Liver (tissue), 9 donors: ENCODE results near the gene TMIE. TPM values are rescaled to one million over a fixed set of nuclear protein-coding genes. Genes with fewer than 3 reads are reported as not detected.

Experiments used
- DNase-seq: peaks from one replicate; pipeline ENCODE4 v3.0.0-alpha.2; 2017; ENCODE audit warnings: low spot score
- H3K27ac ChIP-seq, 2 donors: one replicate each; pipeline ENCODE4 v1.7.0; 2013; ENCODE audit warnings: inconsistent platforms in 2 of 2, low read length in 2 of 2, control low read depth in 1 of 2, low read depth in 1 of 2, mild to moderate bottlenecking in 1 of 2
- H3K27me3 ChIP-seq, 4 donors: one replicate each; pipeline versions ENCODE4 v1.6.1 to v1.7.0; 2013; ENCODE audit warnings: low read length in 3 of 4, inconsistent platforms in 1 of 4, mild to moderate bottlenecking in 1 of 4, moderate library complexity in 1 of 4; ENCODE audit not compliant: control insufficient read depth in 4 of 4, insufficient read depth in 4 of 4
- H3K36me3 ChIP-seq, 4 donors: one replicate each; pipeline versions ENCODE4 v1.6.1 to v1.7.0; 2013; ENCODE audit warnings: low read length in 3 of 4, mild to moderate bottlenecking in 3 of 4, low read depth in 1 of 4, moderate library complexity in 1 of 4; ENCODE audit not compliant: control insufficient read depth in 4 of 4, insufficient read depth in 3 of 4
- H3K4me1 ChIP-seq, 4 donors: one replicate each; pipeline versions ENCODE4 v1.6.1 to v1.7.0; 2013; ENCODE audit warnings: low read length in 3 of 4, mild to moderate bottlenecking in 3 of 4, moderate library complexity in 1 of 4; ENCODE audit not compliant: control insufficient read depth in 4 of 4, insufficient read depth in 4 of 4
- H3K4me3 ChIP-seq, 3 donors: one replicate each; pipeline versions ENCODE4 v1.6.1 to v1.7.0; 2013; ENCODE audit warnings: low read length in 3 of 3, control low read depth in 1 of 3, low read depth in 1 of 3, mild to moderate bottlenecking in 1 of 3
- H3K9ac ChIP-seq, 2 donors: one replicate each; pipeline ENCODE4 v1.7.0; 2013; ENCODE audit warnings: low read length in 2 of 2, mild to moderate bottlenecking in 2 of 2, moderate library complexity in 2 of 2, control low read depth in 1 of 2, low read depth in 1 of 2
- H3K9me3 ChIP-seq, 4 donors: one replicate each; pipeline versions ENCODE4 v1.6.1 to v1.7.0; 2013; ENCODE audit warnings: low read length in 3 of 4; ENCODE audit not compliant: control insufficient read depth in 4 of 4
- ATF3 ChIP-seq: IDR thresholded peaks from 2 replicates; pipeline ENCODE4 v1.6.1; 2016; ENCODE audit warnings: antibody characterized with exemption
- EGR1 ChIP-seq, 2 donors: IDR thresholded peaks; 2 replicates each; pipeline ENCODE4 v1.6.1; 2016 to 2018; ENCODE audit warnings: antibody characterized with exemption in 2 of 2, low read depth in 2 of 2
- FOXA1 ChIP-seq: IDR thresholded peaks from 2 replicates; pipeline ENCODE4 v1.6.1; 2016; ENCODE audit warnings: antibody characterized with exemption
- FOXA2 ChIP-seq: IDR thresholded peaks from 2 replicates; pipeline ENCODE4 v1.6.1; 2016; ENCODE audit warnings: antibody characterized with exemption
- GABPA ChIP-seq, 2 donors: IDR thresholded peaks in 1 of 2; conservative IDR thresholded peaks in 1 of 2; 2 replicates each; pipeline ENCODE4 v1.6.1; 2016; ENCODE audit warnings: antibody characterized with exemption in 2 of 2, mild to moderate bottlenecking in 1 of 2, moderate library complexity in 1 of 2
- HNF4A ChIP-seq, 2 donors: conservative IDR thresholded peaks; 2 replicates each; pipeline ENCODE4 v1.6.1; 2016; ENCODE audit warnings: antibody characterized with exemption in 2 of 2, mild to moderate bottlenecking in 2 of 2
- HNF4G ChIP-seq: IDR thresholded peaks from 2 replicates; pipeline ENCODE4 v1.6.1; 2016; ENCODE audit warnings: antibody characterized with exemption
- JUND ChIP-seq, 2 donors: IDR thresholded peaks; 2 replicates each; pipeline ENCODE4 v1.6.1; 2016; ENCODE audit warnings: antibody characterized with exemption in 2 of 2
- MAX ChIP-seq: IDR thresholded peaks from 2 replicates; pipeline ENCODE4 v1.6.1; 2016; ENCODE audit warnings: antibody characterized with exemption
- NR2F2 ChIP-seq: IDR thresholded peaks from 2 replicates; pipeline ENCODE4 v1.6.1; 2016; ENCODE audit warnings: antibody characterized with exemption
- RAD21 ChIP-seq, 2 donors: IDR thresholded peaks; 2 replicates each; pipeline ENCODE4 v1.6.1; 2016; ENCODE audit warnings: antibody characterized with exemption in 2 of 2, mild to moderate bottlenecking in 2 of 2
- REST ChIP-seq: IDR thresholded peaks from 2 replicates; pipeline ENCODE4 v1.6.1; 2016; ENCODE audit warnings: antibody characterized with exemption, mild to moderate bottlenecking
- RXRA ChIP-seq, 2 donors: IDR thresholded peaks; 2 replicates each; pipeline ENCODE4 v1.6.1; 2017 to 2018; ENCODE audit warnings: antibody characterized with exemption in 2 of 2, mild to moderate bottlenecking in 1 of 2
- TAF1 ChIP-seq: conservative IDR thresholded peaks from 2 replicates; pipeline ENCODE4 v1.6.1; 2016; ENCODE audit warnings: antibody characterized with exemption, mild to moderate bottlenecking
- YY1 ChIP-seq: IDR thresholded peaks from 2 replicates; pipeline ENCODE4 v1.6.1; 2016; ENCODE audit warnings: antibody characterized with exemption, mild to moderate bottlenecking
- ZBTB33 ChIP-seq: IDR thresholded peaks from 2 replicates; pipeline ENCODE4 v1.6.1; 2016; ENCODE audit warnings: antibody characterized with exemption
- WGBS: extraction: QIAGEN DNeasy Blood & Tissue Kit; methylation state at CpG from one replicate; pipeline ENCODE4 v1.1.7; 2013; 5-methylcytosine and 5-hydroxymethylcytosine counted together
- polyA plus RNA-seq, 2 donors: library from polyadenylated mRNA; stranded (reverse) in 1 of 2; unstranded in 1 of 2; fragments of 200-250 nt in 1 of 2; fragments of >200 nt in 1 of 2; fragmentation: Nextera tagmentation in 1 of 2; extraction: Ambion mirVana in 1 of 2; gene quantifications; one replicate each; pipeline versions ENCODE4 v1.2.1 to v1.2.3, GENCODE V29; 2013 to 2015
- total RNA-seq, 2 donors: library from RNA; depleted of rRNA; stranded (reverse); fragments of >200 nt; gene quantifications; one replicate each; pipeline ENCODE4 v1.2.3, GENCODE V29; 2014
- donor health status: healthy.
- donor health status: healthy.
- donor health status: healthy.
- donor health status: healthy.
- donor health status: healthy.

Gene TMIE
- total and polyA plus RNA-seq, 4 donors, result 0.13 to 0.26 (median 0.15) TPM

GRCh38 chr3:46748170-46748569 is 47.0 kb downstream of the TMIE start:
- TF ChIP-seq MAX, result no peak
- TF ChIP-seq JUND (IDR thresholded peaks at IDR 0.05), result no peak
- TF ChIP-seq RAD21 (IDR thresholded peaks at IDR 0.05), result no peak
- TF ChIP-seq FOXA2, result no peak
- TF ChIP-seq YY1, result no peak

GRCh38 chr3:46749129-46749528 is 47.9 kb downstream of the TMIE start:
- 91% methylated on average over 4 of the region's 4 CpGs for WGBS
- DNase-seq, result no peak
- H3K36me3 ChIP-seq, result no peaks in the 10 kb centered on the region
- no peak overlapping the region for H3K4me3 ChIP-seq
- H3K9ac ChIP-seq, result no peak overlapping the region
- TF ChIP-seq ZBTB33, result no peak
- TF ChIP-seq RAD21 (IDR thresholded peaks at IDR 0.05), result no peak
- TF ChIP-seq FOXA2, result no peak
- TF ChIP-seq TAF1, result no peak
- no peak for TF ChIP-seq EGR1 (IDR thresholded peaks at IDR 0.05; ENCODE audit: low read depth in 2 of 2)
- TF ChIP-seq FOXA1, result no peak
- no peak for TF ChIP-seq HNF4A (conservative IDR thresholded peaks at IDR 0.05)
- no peak for TF ChIP-seq ATF3
- no peak for TF ChIP-seq NR2F2
- no peak for TF ChIP-seq RXRA (IDR thresholded peaks at IDR 0.05)
- no peak for TF ChIP-seq JUND (IDR thresholded peaks at IDR 0.05)
- H3K9me3 ChIP-seq, result no peaks in the 10 kb centered on the region
- no peaks in the 10 kb centered on the region for H3K4me1 ChIP-seq
- H3K27ac ChIP-seq, result no peak overlapping the region
- H3K27me3 ChIP-seq, result no peaks in the 10 kb centered on the region

More at GRCh38 chr3:46748170-46748569, 47.0 kb downstream of the TMIE start:
- H3K4me1 ChIP-seq, result no peaks in the 10 kb centered on the region
- H3K36me3 ChIP-seq, result no peaks in the 10 kb centered on the region
- H3K9me3 ChIP-seq, result no peaks in the 10 kb centered on the region
- H3K27ac ChIP-seq, result no peak overlapping the region
- 94% methylated on average over 2 of the region's 2 CpGs for WGBS
- no peak overlapping the region for H3K4me3 ChIP-seq
- H3K9ac ChIP-seq, result no peak overlapping the region
- H3K27me3 ChIP-seq, result no peaks in the 10 kb centered on the region
- DNase-seq, result no peak

- Histone ChIP-seq H3K9ac (no peak overlapping the region), H3K27ac (no peak overlapping the region), H3K27me3 (no peaks in the 10 kb centered on the region), H3K4me1 (no peaks in the 10 kb centered on the region), H3K4me3 (no peak overlapping the region), H3K36me3 (no peaks in the 10 kb centered on the region), H3K9me3 (no peaks in the 10 kb centered on the region)
- DNase-seq, result no peak
- WGBS, result 94% methylated on average over 41 of the region's 41 CpGs
- no peak for TF ChIP-seq YY1
- TF ChIP-seq ZBTB33, result no peak
- TF ChIP-seq HNF4A (conservative IDR thresholded peaks at IDR 0.05), result no peak
- TF ChIP-seq REST, result no peak
- TF ChIP-seq ATF3, result no peak
- no peak for TF ChIP-seq NR2F2
- TF ChIP-seq FOXA1, result no peak
- no peak for TF ChIP-seq FOXA2
- no peak for TF ChIP-seq TAF1
- no peak for TF ChIP-seq GABPA (IDR thresholded peaks at IDR 0.05 in 1 of 2, conservative IDR thresholded peaks at IDR 0.05 in 1 of 2)
- no peak for TF ChIP-seq RAD21 (IDR thresholded peaks at IDR 0.05)
- TF ChIP-seq MAX, result no peak
- TF ChIP-seq HNF4G, result no peak
Measured at GRCh38 chr3:46750555-46751038, 49.4 kb downstream of the TMIE start.
